Endothelial cell of umbilical vein (primary cell): ENCODE data around the gene LYRM2. TPM values are rescaled to one million over a fixed set of nuclear protein-coding genes. Genes with fewer than 3 reads are reported as not detected.

Experiments
- BruUV-seq: library from RNA; stranded (reverse); fragments of 400-500 nt; replicated peaks from 2 replicates; lab custom pipeline; 2021; lab: Mats Ljungman, UMichigan
- CTCF ChIA-PET: fragments of 300-600, 350-600 bp; sonication (Branson Sonifier 250); formaldehyde crosslinking; loops from one replicate; lab custom pipeline; 2021; ENCODE audit warnings: antibody characterized with exemption, inconsistent platforms; lab: Charles Lee
- POLR2A ChIA-PET: fragments of 300-600, 350-600 bp; sonication (Branson Sonifier 250); formaldehyde crosslinking; loops from one replicate; lab custom pipeline; 2021; ENCODE audit warnings: antibody characterized with exemption, inconsistent platforms; lab: Charles Lee
- DNase-seq: peaks from one replicate; pipeline ENCODE4 v3.0.0-alpha.2; 2011; ENCODE audit warnings: low read depth, low spot score
- FAIRE-seq: peaks from 2 replicates; lab custom pipeline; 2011; peaks lifted over from hg19 to GRCh38; lab: Jason Lieb, UNC
- H2AFZ ChIP-seq: 2 replicates; pipeline ENCODE4 v1.6.0; 2012; ENCODE audit warnings: low read depth, low read length, control low read depth, inconsistent platforms
- H3K27ac ChIP-seq: 2 replicates; pipeline ENCODE4 v1.5.1; 2011; ENCODE audit warnings: low read depth, mild to moderate bottlenecking, control low read depth, low read length, moderate library complexity; ENCODE audit not compliant: insufficient read depth
- H3K27me3 ChIP-seq, 2 experiments: 2 replicates each; pipeline versions ENCODE4 v1.6.0 to v1.6.1; 2011; ENCODE audit warnings: low read length in 2 of 2, mixed read lengths in 1 of 2; ENCODE audit not compliant: control insufficient read depth in 2 of 2, insufficient read depth in 2 of 2
- H3K36me3 ChIP-seq, 2 experiments: 2 replicates in 1 of 2; 3 replicates in 1 of 2; pipeline ENCODE4 v1.5.1; 2011; ENCODE audit warnings: low read length in 2 of 2, mild to moderate bottlenecking in 1 of 2, moderate library complexity in 1 of 2; ENCODE audit not compliant: control insufficient read depth in 2 of 2, insufficient read depth in 2 of 2; ENCODE audit errors: extremely low read depth in 1 of 2
- H3K4me1 ChIP-seq: 3 replicates; pipeline ENCODE4 v1.5.1; 2011; ENCODE audit warnings: mild to moderate bottlenecking, low read length; ENCODE audit not compliant: control insufficient read depth, insufficient read depth; ENCODE audit errors: extremely low read depth
- H3K4me2 ChIP-seq: 2 replicates; pipeline ENCODE4 v1.6.1; 2011; ENCODE audit warnings: low read length, control low read depth, mixed read lengths; ENCODE audit not compliant: insufficient read depth
- H3K4me3 ChIP-seq, 3 experiments: fragments of 200-600 bp in 1 of 3; sonication (generic), shearing (Covaris generic) in 1 of 3; replicated peaks in 1 of 3; 2 replicates each; pipeline ENCODE4 v1.5.1; 2011 to 2016; ENCODE audit warnings: control low read depth in 3 of 3, low read length in 3 of 3, mild to moderate bottlenecking in 2 of 3, inconsistent platforms in 1 of 3, low read depth in 1 of 3, moderate library complexity in 1 of 3; ENCODE audit not compliant: insufficient read depth in 1 of 3
- H3K79me2 ChIP-seq: 2 replicates; pipeline ENCODE4 v1.6.0; 2012; ENCODE audit warnings: low read length, inconsistent platforms; ENCODE audit not compliant: control insufficient read depth, insufficient read depth
- H3K9ac ChIP-seq: replicated peaks from 2 replicates; pipeline ENCODE3; 2011; ENCODE audit warnings: low read length, control low read depth; ENCODE audit not compliant: insufficient read depth; ENCODE audit errors: extremely low read depth
- H3K9me1 ChIP-seq: replicated peaks from 3 replicates; pipeline ENCODE4 v1.6.0; 2011; ENCODE audit warnings: mild to moderate bottlenecking, low read length; ENCODE audit not compliant: control insufficient read depth, insufficient read depth; ENCODE audit errors: extremely low read depth
- H3K9me3 ChIP-seq: replicated peaks from 2 replicates; pipeline ENCODE4 v1.5.1; 2012; ENCODE audit warnings: low read length, inconsistent platforms; ENCODE audit not compliant: control insufficient read depth, insufficient read depth
- H4K20me1 ChIP-seq: replicated peaks from 2 replicates; pipeline ENCODE3; 2011; ENCODE audit warnings: mild to moderate bottlenecking, low read length; ENCODE audit not compliant: control insufficient read depth, insufficient read depth; ENCODE audit errors: extremely low read depth
- EZH2 ChIP-seq: IDR thresholded peaks from 2 replicates; pipeline ENCODE4 v1.6.1; 2012; ENCODE audit warnings: borderline replicate concordance, low read depth, mild to moderate bottlenecking, moderate library complexity, low read length, inconsistent platforms; ENCODE audit not compliant: severe bottlenecking
- FOS ChIP-seq: IDR thresholded peaks from 2 replicates; pipeline ENCODE4 v1.6.1; 2011; ENCODE audit warnings: mild to moderate bottlenecking, low read length, moderate library complexity, borderline replicate concordance; ENCODE audit not compliant: insufficient read depth
- GATA2 ChIP-seq: IDR thresholded peaks from 2 replicates; pipeline ENCODE4 v1.7.0; 2011; ENCODE audit warnings: low read depth, mild to moderate bottlenecking, moderate library complexity, mixed read lengths, low read length; ENCODE audit not compliant: insufficient read length, insufficient read depth
- JUN ChIP-seq: IDR thresholded peaks from 2 replicates; pipeline ENCODE4 v1.6.1; 2011; ENCODE audit warnings: borderline replicate concordance, low read depth; ENCODE audit not compliant: insufficient read length, insufficient read depth
- MYC ChIP-seq: IDR thresholded peaks from one replicate; pipeline ENCODE4 v1.6.1; 2011; ENCODE audit warnings: mild to moderate bottlenecking, low read depth, low read length
- POLR2A ChIP-seq: IDR thresholded peaks from 2 replicates; pipeline ENCODE4 v1.6.1; 2012; ENCODE audit warnings: low read depth, mild to moderate bottlenecking, control low read depth, low read length
- POLR2AphosphoS5 ChIP-seq: IDR thresholded peaks from 2 replicates; pipeline ENCODE4 v1.6.1; 2012; ENCODE audit warnings: low read depth, mild to moderate bottlenecking, control low read depth, low read length, moderate library complexity; ENCODE audit not compliant: insufficient read depth
- dilution Hi-C: fragments of 300-500 bp; cut with MboI; formaldehyde crosslinking; loops from one replicate; pipeline ENCODE4 v1.15.0; 2019; ENCODE audit warnings: low sequenced_read_pairs; ENCODE audit not compliant: extremely low pct_ligation_motif_present
- intact Hi-C: fragments of 100-400 bp; cut with micrococcal nuclease; formaldehyde crosslinking; loops from one replicate; pipeline ENCODE4 v1.10.0; 2022
- polyA plus RNA-seq, 4 experiments: library from polyadenylated mRNA; depleted of rRNA in 3 of 4; stranded (reverse) in 3 of 4; unstranded in 1 of 4; fragments of >200 nt; gene quantifications; 2 replicates each; pipeline versions ENCODE4 v1.2.1 to v1.2.3, GENCODE V29; 2011 to 2012; ENCODE audit warnings: missing spikeins in 1 of 4
- total RNA-seq: library from RNA; stranded (reverse); gene quantifications from 2 replicates; pipeline ENCODE4 v1.2.3, GENCODE V29; 2021
- TF ChIP-seq, protein P1 (sequence below): IDR thresholded peaks from 2 replicates; pipeline ENCODE4 v1.6.1; 2011; ENCODE audit not compliant: insufficient read depth, insufficient read length
- TF ChIP-seq, protein P2 (sequence below), 2 donors: IDR thresholded peaks; 1 replicate in 1 of 2; 2 replicates in 1 of 2; pipeline ENCODE4 v1.5.1; 2011; ENCODE audit warnings: low read length in 2 of 2, mild to moderate bottlenecking in 2 of 2, moderate library complexity in 2 of 2, control low read depth in 1 of 2, inconsistent platforms in 1 of 2, low read depth in 1 of 2; ENCODE audit not compliant: insufficient read depth in 1 of 2; ENCODE audit errors: extremely low read depth in 1 of 2

Gene LYRM2
- total and polyA plus RNA-seq, 2 donors (not counting 3 experiments of a cell fraction or from before 2014, with no cell fraction given) = 11.8 to 41.9 TPM

DNA sequence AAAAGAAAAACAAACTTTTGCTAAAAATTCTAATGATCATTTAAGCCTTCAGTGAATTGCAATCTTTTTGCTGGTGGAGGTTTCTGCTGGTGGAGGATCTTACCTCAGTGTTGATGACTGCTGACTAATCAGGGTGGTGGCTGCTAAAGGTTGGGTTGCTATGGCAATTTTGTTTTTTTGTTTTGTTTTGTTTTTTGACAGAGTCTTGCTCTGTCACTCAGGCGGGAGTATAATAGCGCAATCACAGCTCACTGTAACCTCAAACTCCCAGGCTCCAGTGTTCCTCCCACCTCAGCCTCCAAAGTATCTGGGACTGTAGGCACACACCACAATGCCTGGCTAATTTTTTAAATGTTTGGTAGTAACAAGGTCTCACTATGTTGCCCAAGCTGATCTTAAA is 110.9 kb downstream of the LYRM2 start:
- FAIRE-seq = no peak
- H3K9me1 ChIP-seq = no peaks in the 10 kb centered on the region

More for the DNA sequence above, 110.9 kb downstream of the LYRM2 start:
- Histone ChIP-seq H3K9ac (no peak overlapping the region), H3K79me2 (no peaks in the 10 kb centered on the region), H4K20me1 (no peaks in the 10 kb centered on the region), H2AFZ (no peak overlapping the region), H3K4me1 (no peaks in the 10 kb centered on the region), H3K4me2 (no peak overlapping the region), H3K27me3 (no peaks in the 10 kb centered on the region), H3K36me3 (no peaks in the 10 kb centered on the region), H3K9me3 (no peaks in the 10 kb centered on the region), H3K27ac (no peak overlapping the region), H3K4me3 (no peak overlapping the region)
- TF ChIP-seq POLR2AphosphoS5 = no peak
- no peak for TF ChIP-seq MYC
- TF ChIP-seq POLR2A = no peak
- TF ChIP-seq, protein P1, sequence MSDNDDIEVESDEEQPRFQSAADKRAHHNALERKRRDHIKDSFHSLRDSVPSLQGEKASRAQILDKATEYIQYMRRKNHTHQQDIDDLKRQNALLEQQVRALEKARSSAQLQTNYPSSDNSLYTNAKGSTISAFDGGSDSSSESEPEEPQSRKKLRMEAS = no peak
- TF ChIP-seq JUN = no peak
- no peak for TF ChIP-seq EZH2
- TF ChIP-seq, protein P2, sequence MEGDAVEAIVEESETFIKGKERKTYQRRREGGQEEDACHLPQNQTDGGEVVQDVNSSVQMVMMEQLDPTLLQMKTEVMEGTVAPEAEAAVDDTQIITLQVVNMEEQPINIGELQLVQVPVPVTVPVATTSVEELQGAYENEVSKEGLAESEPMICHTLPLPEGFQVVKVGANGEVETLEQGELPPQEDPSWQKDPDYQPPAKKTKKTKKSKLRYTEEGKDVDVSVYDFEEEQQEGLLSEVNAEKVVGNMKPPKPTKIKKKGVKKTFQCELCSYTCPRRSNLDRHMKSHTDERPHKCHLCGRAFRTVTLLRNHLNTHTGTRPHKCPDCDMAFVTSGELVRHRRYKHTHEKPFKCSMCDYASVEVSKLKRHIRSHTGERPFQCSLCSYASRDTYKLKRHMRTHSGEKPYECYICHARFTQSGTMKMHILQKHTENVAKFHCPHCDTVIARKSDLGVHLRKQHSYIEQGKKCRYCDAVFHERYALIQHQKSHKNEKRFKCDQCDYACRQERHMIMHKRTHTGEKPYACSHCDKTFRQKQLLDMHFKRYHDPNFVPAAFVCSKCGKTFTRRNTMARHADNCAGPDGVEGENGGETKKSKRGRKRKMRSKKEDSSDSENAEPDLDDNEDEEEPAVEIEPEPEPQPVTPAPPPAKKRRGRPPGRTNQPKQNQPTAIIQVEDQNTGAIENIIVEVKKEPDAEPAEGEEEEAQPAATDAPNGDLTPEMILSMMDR (IDR thresholded peaks at IDR 0.05; ENCODE audit: extremely low read depth in 1 of 2, insufficient read depth in 1 of 2, low read depth in 1 of 2, low read length in 2 of 2) = no peak
- TF ChIP-seq FOS = no peak
- TF ChIP-seq GATA2 = no peak
- no peak for DNase-seq
- BruUV-seq = no TSS peak
- ChIA-PET POLR2A (no interaction called here), CTCF (no interaction called here)
- dilution Hi-C loops (no loop called here), intact Hi-C loops (no loop called here)
